Loucy (cell line): ENCODE results near the gene MPZL3.
A peak's percentile ranks its signal among the peaks of the same experiment; 100 is the strongest.

ENCODE experiments used
- H2AFZ ChIP-seq: fragments of 200-600 bp; sonication (generic); 2 replicates; pipeline ENCODE4 v1.6.0; 2016; ENCODE audit warnings: antibody characterized with exemption, mild to moderate bottlenecking, low read length, moderate library complexity
- H3F3A ChIP-seq: fragments of 200-600 bp; 2 replicates; pipeline ENCODE4 v1.6.0; 2016; ENCODE audit warnings: antibody characterized with exemption, low read depth, mild to moderate bottlenecking
- H3K27me3 ChIP-seq: fragments of 200-600 bp; sonication (generic); 2 replicates; pipeline ENCODE4 v1.6.1; 2014; ENCODE audit warnings: low read length, mild to moderate bottlenecking; ENCODE audit not compliant: insufficient read depth, poor library complexity, severe bottlenecking
- H3K36me3 ChIP-seq: fragments of 200-600 bp; sonication (generic); 2 replicates; pipeline ENCODE4 v1.6.1; 2016; ENCODE audit warnings: low read length; ENCODE audit not compliant: insufficient read depth
- H3K4me1 ChIP-seq: fragments of 200-600 bp; sonication (generic); 2 replicates; pipeline ENCODE4 v1.5.1; 2014; ENCODE audit warnings: low read length, mild to moderate bottlenecking; ENCODE audit not compliant: insufficient read depth, poor library complexity, severe bottlenecking
- H3K4me2 ChIP-seq: fragments of 200-600 bp; sonication (generic); 2 replicates; pipeline ENCODE4 v1.6.0; 2014; ENCODE audit warnings: antibody characterized with exemption, low read length, low read depth, mild to moderate bottlenecking; ENCODE audit not compliant: poor library complexity, severe bottlenecking
- H3K4me3 ChIP-seq: fragments of 200-600 bp; sonication (generic); 2 replicates; pipeline ENCODE4 v1.5.1; 2014; ENCODE audit warnings: low read length, mild to moderate bottlenecking, mixed read lengths; ENCODE audit not compliant: poor library complexity, severe bottlenecking
- H3K79me2 ChIP-seq: fragments of 200-600 bp; sonication (generic); 2 replicates; pipeline ENCODE4 v1.6.1; 2014; ENCODE audit warnings: low read length; ENCODE audit not compliant: insufficient read depth
- H3K9ac ChIP-seq: fragments of 200-600 bp; sonication (generic); 2 replicates; pipeline ENCODE4 v1.6.0; 2014; ENCODE audit warnings: mild to moderate bottlenecking, low read depth, low read length, moderate library complexity; ENCODE audit not compliant: poor library complexity, severe bottlenecking
- H3K9me2 ChIP-seq: fragments of 200-600 bp; sonication (generic); replicated peaks from 2 replicates; pipeline ENCODE4 v1.6.1; 2016; ENCODE audit warnings: low read depth, low read length, mixed read lengths
- H3K9me3 ChIP-seq: fragments of 200-600 bp; sonication (generic); 2 replicates; pipeline ENCODE4 v1.6.1; 2014; ENCODE audit warnings: mild to moderate bottlenecking, antibody characterized with exemption, low read length, low read depth; ENCODE audit not compliant: insufficient read depth
- H4K20me1 ChIP-seq: fragments of 200-600 bp; sonication (generic); 2 replicates; pipeline ENCODE4 v1.6.0; 2014; ENCODE audit warnings: antibody characterized with exemption, low read length, mild to moderate bottlenecking; ENCODE audit not compliant: insufficient read depth, poor library complexity, severe bottlenecking
- EZH2phosphoT487 ChIP-seq: fragments of 200-600 bp; IDR thresholded peaks from 2 replicates; pipeline ENCODE4 v1.6.1; 2018; ENCODE audit warnings: antibody characterized with exemption, mild to moderate bottlenecking, moderate library complexity, borderline replicate concordance
- TF ChIP-seq, protein P1 (sequence below): fragments of 200-600 bp; sonication (generic); conservative IDR thresholded peaks from 2 replicates; pipeline ENCODE4 v1.5.1; 2014; ENCODE audit warnings: mild to moderate bottlenecking, antibody characterized with exemption, low read length

The MPZL3 gene

DNA sequence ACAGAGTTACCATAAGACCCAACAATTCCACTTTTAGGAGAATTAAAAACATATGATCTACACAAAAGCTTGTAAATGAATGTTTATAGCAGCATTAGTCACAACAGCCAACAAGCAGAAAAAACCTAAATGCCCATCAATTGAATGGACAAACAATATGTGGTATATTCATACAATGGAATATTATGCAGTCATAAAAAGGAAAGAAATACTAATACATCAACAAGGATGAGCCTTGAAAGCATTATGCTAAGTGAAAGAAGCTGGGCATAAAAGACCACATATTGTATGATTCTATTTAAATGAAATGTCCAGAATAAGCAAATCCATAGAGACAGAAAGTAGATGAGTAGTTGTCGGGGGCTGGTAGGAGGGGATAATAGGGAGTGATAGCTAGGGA lies 7.0 kb upstream of the MPZL3 start:
- Histone ChIP-seq H4K20me1 (no peaks in the 10 kb centered on the region), H3K4me2 (no peak overlapping the region), H3F3A (no peaks in the 10 kb centered on the region), H3K79me2 (no peaks in the 10 kb centered on the region), H3K4me1 (peaks cover 4% of the 10 kb centered on the region), H2AFZ (no peak overlapping the region), H3K9me2 (no peaks in the 10 kb centered on the region), H3K27me3 (peaks cover 64% of the 10 kb centered on the region), H3K9me3 (peaks cover 2% of the 10 kb centered on the region; the same call in 1 of the 2 replicates), H3K4me3 (no peak overlapping the region), H3K9ac (no peak overlapping the region), H3K36me3 (no peaks in the 10 kb centered on the region)
- TF ChIP-seq, protein P1, sequence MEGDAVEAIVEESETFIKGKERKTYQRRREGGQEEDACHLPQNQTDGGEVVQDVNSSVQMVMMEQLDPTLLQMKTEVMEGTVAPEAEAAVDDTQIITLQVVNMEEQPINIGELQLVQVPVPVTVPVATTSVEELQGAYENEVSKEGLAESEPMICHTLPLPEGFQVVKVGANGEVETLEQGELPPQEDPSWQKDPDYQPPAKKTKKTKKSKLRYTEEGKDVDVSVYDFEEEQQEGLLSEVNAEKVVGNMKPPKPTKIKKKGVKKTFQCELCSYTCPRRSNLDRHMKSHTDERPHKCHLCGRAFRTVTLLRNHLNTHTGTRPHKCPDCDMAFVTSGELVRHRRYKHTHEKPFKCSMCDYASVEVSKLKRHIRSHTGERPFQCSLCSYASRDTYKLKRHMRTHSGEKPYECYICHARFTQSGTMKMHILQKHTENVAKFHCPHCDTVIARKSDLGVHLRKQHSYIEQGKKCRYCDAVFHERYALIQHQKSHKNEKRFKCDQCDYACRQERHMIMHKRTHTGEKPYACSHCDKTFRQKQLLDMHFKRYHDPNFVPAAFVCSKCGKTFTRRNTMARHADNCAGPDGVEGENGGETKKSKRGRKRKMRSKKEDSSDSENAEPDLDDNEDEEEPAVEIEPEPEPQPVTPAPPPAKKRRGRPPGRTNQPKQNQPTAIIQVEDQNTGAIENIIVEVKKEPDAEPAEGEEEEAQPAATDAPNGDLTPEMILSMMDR: no peak
- TF ChIP-seq EZH2phosphoT487: no peak

DNA sequence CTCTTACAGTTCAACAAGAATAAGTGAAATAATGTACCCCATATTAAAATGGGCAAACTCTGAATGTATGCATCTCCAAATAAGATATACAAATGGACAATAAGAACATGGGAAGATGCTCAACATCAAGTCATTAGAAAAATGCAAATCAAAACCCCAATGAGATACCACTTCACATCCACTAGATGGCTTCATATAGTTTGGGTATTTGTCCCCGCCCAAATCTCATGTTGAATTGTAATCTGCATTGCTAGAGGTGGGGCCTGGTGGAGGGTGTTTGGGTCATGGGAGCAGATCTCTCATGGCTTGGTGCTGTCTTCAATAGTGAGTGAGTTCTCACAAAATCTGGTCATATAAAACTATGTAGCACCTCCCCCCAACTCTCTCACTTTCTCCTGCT lies 6.2 kb upstream of the MPZL3 start:
- H3K27me3 ChIP-seq: peaks cover 64% of the 10 kb centered on the region
- H4K20me1 ChIP-seq: no peaks in the 10 kb centered on the region
- no peaks in the 10 kb centered on the region for H3K36me3 ChIP-seq
- no peaks in the 10 kb centered on the region for H3K79me2 ChIP-seq
- H2AFZ ChIP-seq: no peak overlapping the region
- no peak overlapping the region for H3K4me2 ChIP-seq
- H3K4me1 ChIP-seq: no peaks in the 10 kb centered on the region
- no peak overlapping the region for H3K4me3 ChIP-seq
- H3F3A ChIP-seq: no peaks in the 10 kb centered on the region
- peaks cover 2% of the 10 kb centered on the region; the same call in 1 of the 2 replicates for H3K9me3 ChIP-seq
- H3K9ac ChIP-seq: no peak overlapping the region
- H3K9me2 ChIP-seq: no peaks in the 10 kb centered on the region
- TF ChIP-seq, protein P1: peak; percentile 68
- no peak for TF ChIP-seq EZH2phosphoT487

DNA sequence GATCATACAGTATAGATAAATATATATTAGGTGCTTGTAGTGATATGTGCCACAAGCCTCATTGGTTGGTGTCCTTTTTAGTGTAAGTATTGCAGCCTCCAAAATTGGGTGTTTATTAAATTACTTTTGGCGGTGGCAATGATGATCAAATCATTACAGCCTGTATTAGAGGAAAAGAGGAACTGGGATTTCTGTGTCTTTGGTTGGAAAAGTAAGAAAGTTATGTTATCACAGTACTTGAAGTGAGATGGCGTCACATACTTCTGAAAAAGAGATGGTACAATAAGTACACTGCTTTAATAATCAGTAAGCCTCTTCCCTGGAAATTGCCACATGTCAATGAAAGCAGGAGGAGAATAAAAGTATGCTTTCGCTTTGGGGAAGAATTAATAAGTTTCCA lies 523 bp upstream of the MPZL3 start:
- Histone ChIP-seq H3K9me2 (no peaks in the 10 kb centered on the region), H3K79me2 (no peaks in the 10 kb centered on the region), H3K27me3 (peaks cover 97% of the 10 kb centered on the region), H3K4me1 (peaks cover 7% of the 10 kb centered on the region), H3K4me3 (peak overlapping the region; percentile 77), H3K9ac (no peak overlapping the region), H2AFZ (peak overlapping the region; percentile 97), H3F3A (no peaks in the 10 kb centered on the region), H3K9me3 (no peaks in the 10 kb centered on the region), H3K4me2 (peak overlapping the region; percentile 55), H4K20me1 (no peaks in the 10 kb centered on the region), H3K36me3 (no peaks in the 10 kb centered on the region)
- no peak for TF ChIP-seq EZH2phosphoT487
- TF ChIP-seq, protein P1: no peak
